ENCODE data around the gene HARS2. TPM values are rescaled to one million over a fixed set of nuclear protein-coding genes. Genes with fewer than 3 reads are reported as not detected.
"Not testable (repeated sequence)": the region's sequence is repeated elsewhere in the genome, so short reads cannot be mapped to it uniquely, and the experiment has no call there.

The HARS2 gene
- total RNA-seq, 1 experiment from 2014 or later: 20.5 TPM

GRCh38 chr5:140664359-140665119 is 26.7 kb upstream of the HARS2 start, which contains the start of gene WDR55:
Gene WDR55, plus strand, starts transcription at chr5:140664904. Its CDS starts 9 bp downstream, at chr5:140664913.
- H3T11ph ChIP-seq (ENCODE audit: low read length): no peak within 1 kb of the TSS
- H3K4ac ChIP-seq (ENCODE audit: low read depth, low read length): no peak within 1 kb of the TSS
- Mint-ChIP-seq H3K9me3 (no peaks in the 10 kb centered on the region), H3K27me3 (ENCODE audit: low read depth) (no peaks in the 10 kb centered on the region), H3K27ac (peak within 1 kb of the TSS; percentile 65 to 94 (median 85); a peak in 6 of 7 replicates), H3K36me3 (ENCODE audit: insufficient read depth in 1 of 3, low read depth in 3 of 3) (peaks cover 21 to 72% (median 61%) of the 10 kb centered on the region in 3 experiments; a peak in 6 of 7 replicates), H3K4me1 (peaks cover 0 to 6% of the 10 kb centered on the region in 2 experiments; a peak in 2 of 4 replicates), H3K4me3 (peak within 1 kb of the TSS; percentile 97)
- peak within 1 kb of the TSS; percentile 82 for H2AFZ ChIP-seq (ENCODE audit: low read length)
- peak within 1 kb of the TSS; percentile 58; the same call in 1 of the 2 replicates for H3K14ac ChIP-seq (ENCODE audit: insufficient read depth, low read length)
- DNase-seq: peak; percentile 97
- H3K9ac ChIP-seq (ENCODE audit: extremely low read depth, insufficient read length, low read length): peak within 1 kb of the TSS; percentile 65
- no peak within 1 kb of the TSS for H2BK12ac ChIP-seq (ENCODE audit: insufficient read length, low read depth, low read length)
- no peak within 1 kb of the TSS for H4K5ac ChIP-seq (ENCODE audit: insufficient read length, low read depth, low read length)
- H2BK5ac ChIP-seq (ENCODE audit: insufficient read length, low read length): no peak within 1 kb of the TSS
- no peaks in the 10 kb centered on the region for H3K79me2 ChIP-seq (ENCODE audit: insufficient read depth, low read length)
- no peaks in the 10 kb centered on the region for H3K9me3 ChIP-seq (ENCODE audit: control insufficient read depth, low read depth, low read length)
- no peak within 1 kb of the TSS for H2AK5ac ChIP-seq (ENCODE audit: insufficient read length, low read length)
- H3K23ac ChIP-seq (ENCODE audit: insufficient read length, low read depth, low read length): no peak within 1 kb of the TSS
- no peak within 1 kb of the TSS for H4K91ac ChIP-seq (ENCODE audit: insufficient read length, low read depth, low read length)
- H3K56ac ChIP-seq (ENCODE audit: insufficient read length, low read depth, low read length): no peak within 1 kb of the TSS
- no peak within 1 kb of the TSS for H3K18ac ChIP-seq (ENCODE audit: insufficient read length, low read depth, low read length)
- TF ChIP-seq, protein P1, sequence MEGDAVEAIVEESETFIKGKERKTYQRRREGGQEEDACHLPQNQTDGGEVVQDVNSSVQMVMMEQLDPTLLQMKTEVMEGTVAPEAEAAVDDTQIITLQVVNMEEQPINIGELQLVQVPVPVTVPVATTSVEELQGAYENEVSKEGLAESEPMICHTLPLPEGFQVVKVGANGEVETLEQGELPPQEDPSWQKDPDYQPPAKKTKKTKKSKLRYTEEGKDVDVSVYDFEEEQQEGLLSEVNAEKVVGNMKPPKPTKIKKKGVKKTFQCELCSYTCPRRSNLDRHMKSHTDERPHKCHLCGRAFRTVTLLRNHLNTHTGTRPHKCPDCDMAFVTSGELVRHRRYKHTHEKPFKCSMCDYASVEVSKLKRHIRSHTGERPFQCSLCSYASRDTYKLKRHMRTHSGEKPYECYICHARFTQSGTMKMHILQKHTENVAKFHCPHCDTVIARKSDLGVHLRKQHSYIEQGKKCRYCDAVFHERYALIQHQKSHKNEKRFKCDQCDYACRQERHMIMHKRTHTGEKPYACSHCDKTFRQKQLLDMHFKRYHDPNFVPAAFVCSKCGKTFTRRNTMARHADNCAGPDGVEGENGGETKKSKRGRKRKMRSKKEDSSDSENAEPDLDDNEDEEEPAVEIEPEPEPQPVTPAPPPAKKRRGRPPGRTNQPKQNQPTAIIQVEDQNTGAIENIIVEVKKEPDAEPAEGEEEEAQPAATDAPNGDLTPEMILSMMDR (conservative IDR thresholded peaks at IDR 0.05): no peak
- peaks cover 5% of the 10 kb centered on the region for H3K23me2 ChIP-seq (ENCODE audit: insufficient read length, low read depth, low read length, poor library complexity, severe bottlenecking)
- no peak within 1 kb of the TSS for H2BK120ac ChIP-seq (ENCODE audit: low read depth, low read length, poor library complexity, severe bottlenecking)
- no peak within 1 kb of the TSS for H3K27ac ChIP-seq (ENCODE audit: insufficient read length, low read depth, low read length)
- H3K4me1 ChIP-seq (ENCODE audit: insufficient read depth, low read length): no peaks in the 10 kb centered on the region
- H2BK20ac ChIP-seq (ENCODE audit: low read depth, low read length, poor library complexity, severe bottlenecking): no peak within 1 kb of the TSS
- WGBS (ENCODE audit: extremely low coverage, insufficient read length, low lambda C conversion rate): no CpG with 5 or more reads among the region's 54 CpGs
- H2BK15ac ChIP-seq (ENCODE audit: low read depth, low read length): no peak within 1 kb of the TSS
- H3K27me3 ChIP-seq (ENCODE audit: insufficient read depth, low read length): no peaks in the 10 kb centered on the region
- H3K4me2 ChIP-seq (ENCODE audit: insufficient read depth, insufficient read length, low read length): peak within 1 kb of the TSS; percentile 93
- H4K20me1 ChIP-seq (ENCODE audit: control insufficient read depth, insufficient read depth, insufficient read length): no peaks in the 10 kb centered on the region
- no peak within 1 kb of the TSS for H4K8ac ChIP-seq (replicated peaks; ENCODE audit: insufficient read length, low read depth, low read length)
- peaks cover 4% of the 10 kb centered on the region for H3K79me1 ChIP-seq (ENCODE audit: insufficient read depth, low read depth, low read length, poor library complexity, severe bottlenecking)

DNA sequence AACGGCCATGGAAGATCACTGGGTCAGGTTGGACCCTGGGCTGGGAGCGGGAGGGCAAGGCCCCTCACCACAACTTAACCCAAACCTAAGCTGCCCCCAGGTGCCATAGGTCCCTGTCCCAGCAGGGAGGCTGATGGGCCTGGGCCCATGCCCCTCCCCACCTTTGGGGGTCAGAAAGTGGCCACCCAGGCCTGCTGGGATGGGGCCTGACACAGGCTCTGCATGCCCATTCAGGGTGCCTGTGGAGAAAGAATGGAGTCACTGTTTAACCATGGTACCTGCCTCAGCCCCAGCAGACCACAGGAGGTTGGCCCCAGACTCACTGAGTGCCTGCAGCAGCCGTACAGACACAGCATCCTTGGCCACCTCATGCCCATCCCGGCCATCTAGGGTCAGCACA is 20.2 kb upstream of the HARS2 start:
- not testable (repeated sequence) for H3K4me2 ChIP-seq (ENCODE audit: insufficient read depth, insufficient read length, low read length); H2BK120ac ChIP-seq (ENCODE audit: low read depth, low read length, poor library complexity, severe bottlenecking); H3K79me2 ChIP-seq (ENCODE audit: insufficient read depth, low read length); H4K5ac ChIP-seq (ENCODE audit: insufficient read length, low read depth, low read length); H3K27me3 ChIP-seq (ENCODE audit: insufficient read depth, low read length); H3K14ac ChIP-seq (ENCODE audit: insufficient read depth, low read length); H3K4me1 ChIP-seq (ENCODE audit: insufficient read depth, low read length); H3K27ac Mint-ChIP-seq; H2BK5ac ChIP-seq (ENCODE audit: insufficient read length, low read length); H3K23me2 ChIP-seq (ENCODE audit: insufficient read length, low read depth, low read length, poor library complexity, severe bottlenecking); H3K9ac ChIP-seq (ENCODE audit: extremely low read depth, insufficient read length, low read length); H3K27me3 Mint-ChIP-seq (ENCODE audit: low read depth); H3K4me3 Mint-ChIP-seq; H3K9me3 ChIP-seq (ENCODE audit: control insufficient read depth, low read depth, low read length); H3K18ac ChIP-seq (ENCODE audit: insufficient read length, low read depth, low read length); H4K91ac ChIP-seq (ENCODE audit: insufficient read length, low read depth, low read length); H3K4ac ChIP-seq (ENCODE audit: low read depth, low read length); H3K27ac ChIP-seq (ENCODE audit: insufficient read length, low read depth, low read length); H2BK15ac ChIP-seq (ENCODE audit: low read depth, low read length); H2AFZ ChIP-seq (ENCODE audit: low read length); H3T11ph ChIP-seq (ENCODE audit: low read length); H2AK5ac ChIP-seq (ENCODE audit: insufficient read length, low read length); H4K8ac ChIP-seq (replicated peaks; ENCODE audit: insufficient read length, low read depth, low read length); DNase-seq; H2BK12ac ChIP-seq (ENCODE audit: insufficient read length, low read depth, low read length); H3K9me3 Mint-ChIP-seq; H3K56ac ChIP-seq (ENCODE audit: insufficient read length, low read depth, low read length); H3K79me1 ChIP-seq (ENCODE audit: insufficient read depth, low read depth, low read length, poor library complexity, severe bottlenecking); H4K20me1 ChIP-seq (ENCODE audit: control insufficient read depth, insufficient read depth, insufficient read length); H2BK20ac ChIP-seq (ENCODE audit: low read depth, low read length, poor library complexity, severe bottlenecking); H3K23ac ChIP-seq (ENCODE audit: insufficient read length, low read depth, low read length); H3K4me1 Mint-ChIP-seq
- peaks cover 24 to 79% (median 53%) of the 10 kb centered on the region in 3 experiments; a peak in 6 of 7 replicates for H3K36me3 Mint-ChIP-seq (ENCODE audit: insufficient read depth in 1 of 3, low read depth in 3 of 3)
- no CpG with 5 or more reads among the region's 4 CpGs for WGBS (ENCODE audit: extremely low coverage, insufficient read length, low lambda C conversion rate)

Measured in H9 (cell line).